RWPE1 (cell line): ENCODE results near the gene MED26.
A peak's percentile ranks its signal among the peaks of the same experiment; 100 is the strongest.
"Not testable (repeated sequence)": the region's sequence is repeated elsewhere in the genome, so short reads cannot be mapped to it uniquely, and the experiment has no call there.

Experiments used
- CTCF ChIA-PET: fragments of 350-600 bp; sonication (Branson Sonifier 250); formaldehyde crosslinking; extraction: SDS; loops from one replicate; lab custom pipeline; 2021; lab: Yijun Ruan, JAX
- POLR2A ChIA-PET: fragments of 400-600 bp; formaldehyde crosslinking; extraction: SDS; loops from one replicate; lab custom pipeline; 2020; ENCODE audit warnings: antibody characterized with exemption; ENCODE audit not compliant: low non-redundant PET; lab: Yijun Ruan, JAX
- DNase-seq: peaks from one replicate; pipeline ENCODE4 v3.0.0; 2012; ENCODE audit warnings: low spot score
- H3K27ac ChIP-seq: fragments of 450-650 bp; 2 replicates; pipeline ENCODE4 v1.5.1; 2017
- CTCF ChIP-seq: fragments of 450-650 bp; conservative IDR thresholded peaks from 2 replicates; pipeline ENCODE4 v1.5.1; 2017; ENCODE audit warnings: low read depth, mild to moderate bottlenecking

MED26 gene

DNA sequence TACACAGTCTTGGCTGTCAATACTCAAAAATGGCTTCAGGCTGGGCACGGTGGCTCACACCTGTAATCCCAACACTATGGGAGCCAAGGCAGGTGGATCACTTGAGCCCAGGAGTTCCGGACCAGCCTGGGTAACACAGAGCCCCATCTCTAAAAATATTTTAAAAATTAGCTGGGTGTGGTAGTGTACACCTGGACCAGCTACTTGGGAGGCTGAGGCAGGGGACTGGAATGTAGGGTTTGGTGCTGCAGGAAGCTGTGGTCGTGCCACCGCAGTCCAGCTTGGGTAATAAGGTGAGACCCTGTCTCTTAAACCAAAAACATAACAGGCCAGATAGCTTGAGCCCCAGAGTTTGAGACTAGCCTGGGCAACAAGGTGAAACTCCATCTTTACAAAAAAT is 79.0 kb downstream of the MED26 start:
- CTCF ChIA-PET = interaction anchor here (0.6 kb wide), 1 partner anchor 78 kb away, joined by 4 read pairs; no protein-coding TSS in a partner anchor
- TF ChIP-seq CTCF = no peak
- POLR2A ChIA-PET = no interaction called here
- DNase-seq = no peak
- H3K27ac ChIP-seq = peak overlapping the region; percentile 38

- TF ChIP-seq CTCF = no peak
- peak overlapping the region; percentile 36 for H3K27ac ChIP-seq
- DNase-seq = no peak
- POLR2A ChIA-PET = interaction anchor here (0.6 kb wide), 3 partner anchors 16 to 677 kb away, joined by 3 to 6 read pairs (median 3); no protein-coding TSS in a partner anchor
- CTCF ChIA-PET = interaction anchor here (0.6 kb wide), 1 partner anchor 97 kb away, joined by 4 read pairs; no protein-coding TSS in a partner anchor
Measured at GRCh38 chr19:16544473-16545231, 83.4 kb downstream of the MED26 start.

DNA sequence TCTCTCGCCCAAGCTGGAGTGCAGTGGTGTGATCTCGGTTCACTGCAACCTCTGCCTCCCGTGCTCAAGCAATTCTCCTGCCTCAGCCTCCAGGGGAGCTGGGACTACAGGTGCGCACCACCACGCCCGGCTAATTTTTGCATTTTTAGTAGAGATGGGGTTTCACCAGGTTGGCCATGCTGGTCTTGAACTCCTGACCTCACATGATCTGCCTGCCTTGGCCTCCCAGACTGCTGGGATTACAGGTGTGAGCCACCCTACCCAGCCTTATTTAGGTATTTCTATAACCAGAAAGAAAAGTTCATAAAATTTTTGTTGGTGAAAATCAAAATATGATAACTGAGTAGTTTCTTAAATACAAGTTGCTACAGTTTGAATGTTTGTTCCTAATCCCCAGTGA is 84.3 kb downstream of the MED26 start:
- POLR2A ChIA-PET, H3K27ac ChIP-seq, DNase-seq, CTCF ChIA-PET: not testable (repeated sequence)

GRCh38 chr19:16542910-16543472 is 85.0 kb downstream of the MED26 start:
- TF ChIP-seq CTCF = no peak
- ChIA-PET POLR2A (interaction anchor here (0.6 kb wide), 1 partner anchor 14 kb away, joined by 5 read pairs; no protein-coding TSS in a partner anchor), CTCF (interaction anchor here (0.7 kb wide), 1 partner anchor 85 kb away, joined by 6 read pairs; the partner anchor contains the start of gene MED26)
- no peak for DNase-seq
- H3K27ac ChIP-seq = peak overlapping the region; percentile 84

DNA sequence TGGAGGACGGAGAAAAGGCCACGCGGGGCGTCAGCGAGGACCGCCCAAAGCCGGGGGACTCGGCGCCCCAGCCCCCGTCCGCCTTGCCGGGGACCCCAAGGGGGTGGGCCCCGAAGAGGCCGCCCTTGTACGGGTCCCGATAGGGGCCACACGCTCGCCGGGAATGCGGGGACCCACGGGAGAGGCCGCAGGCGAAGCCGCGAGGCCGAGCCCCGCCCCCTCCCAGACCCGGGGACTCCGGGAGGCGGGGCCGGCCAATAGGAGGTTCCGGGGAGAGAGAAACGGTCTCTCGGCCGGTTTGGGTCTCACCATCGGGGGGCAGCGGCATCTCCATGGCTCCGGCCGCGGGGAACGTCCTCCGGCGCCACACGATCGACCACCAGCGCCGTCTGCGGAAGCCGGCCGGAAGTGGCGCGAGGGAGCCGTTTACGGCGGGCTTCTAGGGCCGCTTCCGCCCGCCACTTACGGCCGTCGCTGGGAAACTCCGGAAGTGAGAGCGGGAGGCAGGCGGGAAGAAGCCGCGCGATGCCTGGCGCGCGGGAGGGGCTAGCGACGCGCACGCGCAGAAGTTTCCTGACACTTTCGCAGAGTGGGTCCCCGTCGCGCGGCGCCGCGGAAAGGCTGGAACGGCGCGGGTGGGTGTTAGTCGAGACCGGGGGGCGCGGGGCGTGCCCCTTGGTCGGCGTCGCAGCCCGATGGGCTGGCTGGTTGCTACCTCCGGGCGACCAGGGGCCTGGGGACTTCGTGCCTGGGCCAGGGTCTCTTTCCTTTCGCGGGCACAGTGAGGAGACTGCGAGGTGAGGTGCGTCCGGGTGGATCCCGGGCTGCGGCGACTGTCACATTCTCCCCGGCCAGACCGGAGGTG is 85.7 kb downstream of the MED26 start, which contains the start of gene CHERP:
CHERP (minus strand) TSS at position 393 of the 865 bp plus-strand sequence; CDS start at position 334, 59 bp downstream.
- peak; percentile 96 for DNase-seq
- POLR2A ChIA-PET = interaction anchor here (0.6 to 0.7 kb wide), 2 partner anchors 15 to 153 kb away, joined by 3 to 5 read pairs; no protein-coding TSS in a partner anchor
- TF ChIP-seq CTCF = no peak
- peak within 1 kb of the TSS; percentile 84 for H3K27ac ChIP-seq
- CTCF ChIA-PET = interaction anchor here (0.7 to 0.8 kb wide), 2 partner anchors 18 to 85 kb away, joined by 4 to 6 read pairs; partner anchors contain the start of gene MED26

DNA sequence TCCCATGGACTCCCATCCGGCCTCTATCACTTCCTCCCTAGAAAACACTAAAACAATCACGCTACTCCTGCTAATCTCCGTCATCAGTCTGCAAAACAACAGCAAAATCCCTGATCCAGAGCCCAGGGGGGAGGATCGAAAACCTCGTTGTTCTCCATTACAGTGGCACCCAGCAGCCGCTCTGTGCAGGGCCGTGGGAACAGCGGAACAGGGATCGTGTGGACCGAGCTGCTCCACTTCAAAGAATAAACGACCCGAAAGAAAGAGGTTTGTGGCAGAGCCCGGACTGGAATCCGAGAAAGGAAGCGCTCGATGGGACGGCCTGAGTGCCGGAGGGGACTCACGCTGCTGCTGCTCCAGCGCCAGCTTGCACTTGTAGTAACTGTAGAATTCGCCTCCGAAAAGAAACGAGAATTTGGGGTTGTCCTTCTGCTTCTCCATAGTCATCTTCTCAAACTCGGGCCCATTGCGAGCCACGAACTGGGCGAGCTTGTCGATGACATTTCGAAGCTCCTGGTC is 86.4 kb downstream of the MED26 start:
- H3K27ac ChIP-seq = peak overlapping the region; percentile 84
- no peak for TF ChIP-seq CTCF
- CTCF ChIA-PET = interaction anchor here (0.7 to 0.8 kb wide), 2 partner anchors 17 to 122 kb away, joined by 3 to 4 read pairs; no protein-coding TSS in a partner anchor
- POLR2A ChIA-PET = interaction anchor here (0.7 kb wide), 1 partner anchor 154 kb away, joined by 3 read pairs; no protein-coding TSS in a partner anchor
- no peak for DNase-seq
